ENCODE measurements around the gene TSPEAR.
"Not testable (repeated sequence)": the region's sequence is repeated elsewhere in the genome, so short reads cannot be mapped to it uniquely, and the experiment has no call there.

Gene TSPEAR

DNA sequence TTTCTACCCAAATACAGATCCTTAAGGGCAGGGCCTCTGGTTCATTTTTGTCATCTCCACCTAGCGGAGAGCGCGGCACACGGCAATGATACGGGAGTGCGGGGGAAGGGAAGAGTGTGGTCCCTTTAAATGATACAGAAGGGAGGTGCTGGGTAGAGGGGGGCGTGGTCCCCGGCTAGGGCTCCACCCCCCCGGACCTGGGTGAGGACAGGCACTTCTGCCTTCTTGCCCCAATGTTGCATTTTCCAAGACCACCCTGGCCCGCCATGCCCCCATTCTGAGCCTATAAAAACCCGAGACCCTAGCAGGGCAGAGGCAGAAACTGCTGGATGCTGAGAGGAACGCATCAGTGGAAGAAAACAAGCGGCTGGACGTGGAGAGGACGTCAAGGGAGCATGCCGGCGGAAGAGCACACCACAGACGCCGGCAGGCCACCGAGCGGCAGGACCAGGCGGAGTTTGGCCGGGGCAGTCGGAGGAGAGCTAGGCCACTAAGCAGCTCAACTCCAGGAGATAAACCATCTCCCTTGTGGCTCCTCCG is 226.0 kb downstream of the TSPEAR start:
- no peak for DNase-seq (ENCODE audit: low spot score)

- no peak for DNase-seq (ENCODE audit: low spot score)
Observed at GRCh38 chr21:44484498-44485253, 226.7 kb downstream of the TSPEAR start.

- no peak for DNase-seq (ENCODE audit: low spot score)
Observed at GRCh38 chr21:44483288-44484237, 227.8 kb downstream of the TSPEAR start.

GRCh38 chr21:44482581-44483287 is 228.6 kb downstream of the TSPEAR start:
- no peak for DNase-seq (ENCODE audit: low spot score)

GRCh38 chr21:44480200-44481053 is 230.9 kb downstream of the TSPEAR start:
- no peak for DNase-seq (ENCODE audit: low spot score)

- not testable (repeated sequence) for DNase-seq (ENCODE audit: low spot score)
Observed at GRCh38 chr21:44479556-44480199, 231.7 kb downstream of the TSPEAR start.

DNA sequence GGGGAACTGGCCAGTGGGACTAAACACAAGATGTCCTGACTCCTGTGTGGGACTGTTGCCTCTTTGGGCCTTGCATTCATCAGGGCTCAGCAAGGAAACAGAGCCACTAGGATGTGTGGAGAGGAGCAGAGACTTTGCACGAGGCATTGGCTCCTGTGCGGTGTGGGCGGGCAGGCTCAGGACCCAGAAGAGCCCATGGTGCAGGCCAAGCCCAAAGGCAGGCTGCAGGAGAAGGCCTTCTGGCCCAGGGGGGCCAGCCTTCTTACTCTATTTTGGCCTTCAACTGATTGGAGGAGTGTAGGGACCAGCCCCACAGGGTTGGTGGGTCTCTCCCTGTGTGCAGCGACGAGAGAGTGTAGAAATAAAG is 232.6 kb downstream of the TSPEAR start:
- DNase-seq (ENCODE audit: low spot score), result no peak

GRCh38 chr21:44478124-44478800 is 233.1 kb downstream of the TSPEAR start:
- DNase-seq (ENCODE audit: low spot score), result no peak

GRCh38 chr21:44477712-44478111 is 233.7 kb downstream of the TSPEAR start:
- DNase-seq (ENCODE audit: low spot score), result no peak

GRCh38 chr21:44477131-44477530 is 234.2 kb downstream of the TSPEAR start:
- DNase-seq (ENCODE audit: low spot score), result no peak

DNA sequence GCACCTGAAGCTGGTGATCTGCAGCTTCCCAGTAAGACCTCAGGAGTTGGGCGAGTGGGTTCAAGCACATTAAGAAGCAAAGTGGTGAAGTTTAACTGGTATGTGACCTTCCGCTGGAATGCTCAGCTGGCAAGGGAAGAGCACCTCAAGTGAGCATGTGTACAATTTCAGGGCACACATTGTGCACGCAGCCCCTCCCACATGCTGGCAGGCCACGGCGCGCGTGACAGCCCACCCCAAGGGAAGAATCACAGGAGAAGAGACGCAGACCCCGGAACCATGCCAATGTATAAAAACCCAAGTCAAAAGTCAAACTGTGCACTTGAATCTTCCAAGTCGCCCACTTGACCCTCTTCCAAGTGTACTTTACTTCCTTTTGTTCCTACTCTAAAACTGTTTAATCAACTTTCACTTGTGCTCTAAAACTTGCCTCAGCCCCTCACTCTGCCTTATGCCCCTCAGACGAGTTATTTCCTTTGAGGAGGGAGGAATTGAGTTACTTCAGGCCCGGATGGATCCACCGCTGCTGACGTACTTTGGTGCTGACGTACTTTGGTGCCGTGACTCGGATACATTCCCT is 236.0 kb downstream of the TSPEAR start:
- no peak for DNase-seq (ENCODE audit: low spot score)

DNA sequence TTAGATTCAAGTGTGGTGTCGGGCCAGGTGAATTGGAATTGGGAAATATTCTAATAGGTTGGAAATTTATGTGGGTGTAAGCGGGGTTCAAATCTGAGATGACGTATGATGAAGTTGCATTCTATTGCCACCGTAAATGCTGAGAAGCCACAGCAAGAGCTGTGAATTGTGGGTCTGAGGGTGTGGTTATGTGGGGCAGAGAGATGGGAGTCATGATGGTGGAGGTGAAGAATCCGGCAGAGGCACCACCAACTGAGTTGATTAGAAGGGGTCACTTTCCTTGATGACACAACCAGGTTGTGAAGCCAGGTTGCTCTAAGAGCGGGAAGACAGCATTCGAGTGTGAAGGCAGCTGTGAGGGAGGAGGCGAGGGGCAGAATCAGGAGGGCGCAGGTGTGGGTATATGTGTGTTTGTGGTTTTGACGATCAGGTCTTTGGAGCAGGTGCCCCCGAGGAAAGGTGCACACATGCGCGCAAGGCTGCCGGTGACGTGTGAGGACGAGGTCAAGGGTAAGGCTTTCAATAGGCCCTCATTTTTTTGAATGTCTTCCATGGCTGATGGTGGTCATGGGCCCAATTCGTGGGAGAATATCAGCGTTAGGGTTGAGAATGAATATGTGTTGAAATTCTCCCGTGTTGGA is 237.3 kb downstream of the TSPEAR start:
- DNase-seq (ENCODE audit: low spot score), result no peak

- no peak for DNase-seq (ENCODE audit: low spot score)
Observed at GRCh38 chr21:44471996-44472395, 239.4 kb downstream of the TSPEAR start.

DNA sequence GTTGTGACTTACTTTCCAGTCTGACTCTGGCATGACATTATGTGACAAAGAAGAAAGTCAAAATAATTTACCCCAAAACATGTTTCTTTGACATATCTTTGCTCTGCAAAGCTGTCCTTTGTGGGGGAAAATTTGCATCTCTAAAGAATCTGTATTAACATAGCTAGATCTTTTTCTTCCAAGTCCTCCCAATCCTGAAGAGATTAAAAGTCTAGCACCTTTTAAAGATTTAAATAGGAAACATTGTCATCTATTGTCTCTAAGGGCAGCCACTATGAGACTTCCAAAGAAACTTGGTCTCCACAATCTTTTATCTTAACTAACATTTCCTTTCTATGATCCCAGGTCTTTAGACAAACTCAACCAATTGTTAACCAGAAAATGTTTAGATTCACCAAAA is 240.0 kb downstream of the TSPEAR start:
- no peak for DNase-seq (ENCODE audit: low spot score)

DNA sequence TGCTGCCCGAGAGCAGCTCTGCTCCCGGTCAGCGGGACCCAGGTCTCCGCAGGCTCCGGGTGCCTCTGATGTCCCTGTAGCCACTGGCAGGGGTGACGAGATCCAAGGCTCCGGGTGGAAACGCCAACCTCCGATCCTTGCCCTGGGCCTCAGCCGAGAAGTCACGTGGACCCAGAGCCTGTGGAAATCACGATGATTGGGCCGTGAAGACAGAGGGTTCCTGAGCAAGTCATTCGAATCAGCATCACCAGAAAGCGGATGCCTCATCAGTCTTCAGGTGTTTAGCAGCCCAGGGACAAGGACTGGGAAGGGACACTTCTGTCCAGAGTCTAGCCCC is 243.5 kb downstream of the TSPEAR start:
- no peak for DNase-seq (ENCODE audit: low spot score)

GRCh38 chr21:44466996-44467858 is 244.1 kb downstream of the TSPEAR start:
- no peak for DNase-seq (ENCODE audit: low spot score)

GRCh38 chr21:44466351-44466954 is 244.9 kb downstream of the TSPEAR start:
- DNase-seq (ENCODE audit: low spot score), result no peak

DNA sequence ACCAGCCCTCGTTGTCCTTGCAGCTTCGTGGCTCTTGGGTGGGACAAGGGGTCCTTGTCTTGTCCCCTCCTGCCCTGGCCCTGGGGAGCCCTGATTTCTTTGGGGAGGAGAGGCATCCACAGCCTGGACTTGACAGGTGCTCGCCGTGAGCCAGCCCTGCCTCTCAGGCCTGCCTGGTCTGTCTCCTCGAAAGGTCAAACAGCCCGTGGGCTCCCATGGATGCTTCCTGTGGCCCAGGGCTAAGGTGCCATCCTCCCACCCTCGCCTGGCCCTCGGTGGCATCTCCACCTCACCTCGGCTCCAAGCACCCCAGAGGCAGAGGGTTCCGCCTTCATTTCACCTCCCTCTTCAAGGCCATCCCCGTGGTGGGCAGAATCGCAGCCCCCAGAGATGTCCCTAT is 247.0 kb downstream of the TSPEAR start:
- DNase-seq (ENCODE audit: low spot score), result no peak
